HPDE6-E6E7 (cell line): ENCODE measurements around the gene CHN1.

Source experiments
- DNase-seq: peaks from one replicate; pipeline ENCODE4 v3.0.0; 2011; ENCODE audit warnings: missing footprints; ENCODE audit errors: extremely low spot score

The CHN1 gene

GRCh38 chr2:174877301-174877700 is 127.9 kb downstream of the CHN1 start:
- no peak for DNase-seq

GRCh38 chr2:174874085-174874484 is 131.1 kb downstream of the CHN1 start:
- no peak for DNase-seq

- no peak for DNase-seq
These were observed 131.7 kb downstream of the CHN1 start for GRCh38 chr2:174873471-174873870.

GRCh38 chr2:174870787-174871186 is 134.4 kb downstream of the CHN1 start:
- DNase-seq = no peak

- no peak for DNase-seq
These were observed 136.3 kb downstream of the CHN1 start for GRCh38 chr2:174868878-174869277.

GRCh38 chr2:174866421-174866820 is 138.8 kb downstream of the CHN1 start:
- DNase-seq = no peak

- DNase-seq = no peak
These were observed 142.0 kb downstream of the CHN1 start for GRCh38 chr2:174863183-174863582.

- no peak for DNase-seq
These were observed 145.5 kb downstream of the CHN1 start for GRCh38 chr2:174859563-174860169.

- DNase-seq = no peak
These were observed 146.4 kb downstream of the CHN1 start for GRCh38 chr2:174858745-174859144.

- no peak for DNase-seq
These were observed 148.7 kb downstream of the CHN1 start for GRCh38 chr2:174856447-174856846.

- no peak for DNase-seq
These were observed 157.9 kb downstream of the CHN1 start for GRCh38 chr2:174846941-174847938.

- DNase-seq = no peak
These were observed 159.0 kb downstream of the CHN1 start for GRCh38 chr2:174846218-174846617.

- DNase-seq = no peak
These were observed 160.9 kb downstream of the CHN1 start for GRCh38 chr2:174844295-174844708.

- DNase-seq = no peak
These were observed 162.7 kb downstream of the CHN1 start for GRCh38 chr2:174842496-174842895.

GRCh38 chr2:174841936-174842335 is 163.2 kb downstream of the CHN1 start:
- no peak for DNase-seq

GRCh38 chr2:174841350-174841749 is 163.8 kb downstream of the CHN1 start:
- DNase-seq = no peak

- DNase-seq = no peak
These were observed 164.7 kb downstream of the CHN1 start for GRCh38 chr2:174840436-174840835.

GRCh38 chr2:174839662-174840061 is 165.5 kb downstream of the CHN1 start:
- no peak for DNase-seq

GRCh38 chr2:174836995-174837390 is 168.2 kb downstream of the CHN1 start:
- no peak for DNase-seq

- DNase-seq = no peak
These were observed 168.7 kb downstream of the CHN1 start for GRCh38 chr2:174836377-174836994.

- DNase-seq = no peak
These were observed 169.4 kb downstream of the CHN1 start for GRCh38 chr2:174835797-174836255.

GRCh38 chr2:174833737-174834136 is 171.4 kb downstream of the CHN1 start:
- DNase-seq = no peak
